Fibroblast of skin of abdomen (primary cell): ENCODE measurements around the gene UPF1.
A peak's percentile ranks its signal among the peaks of the same experiment; 100 is the strongest.

Experiments
- DNase-seq: peaks from one replicate; pipeline ENCODE4 v3.0.0-alpha.2; 2013

The UPF1 gene

GRCh38 chr19:18857223-18857622, 25.5 kb downstream of the UPF1 start:
- no peak for DNase-seq

GRCh38 chr19:18858906-18859646, 27.3 kb downstream of the UPF1 start:
- no peak for DNase-seq

GRCh38 chr19:18859676-18860301, 28.0 kb downstream of the UPF1 start:
- no peak for DNase-seq

- DNase-seq, result no peak
These were observed 28.5 kb downstream of the UPF1 start for GRCh38 chr19:18860302-18860700.

- DNase-seq, result no peak
These were observed 29.0 kb downstream of the UPF1 start for GRCh38 chr19:18860725-18861124.

- no peak for DNase-seq
These were observed 29.5 kb downstream of the UPF1 start for GRCh38 chr19:18861235-18861634.

- no peak for DNase-seq
These were observed 30.2 kb downstream of the UPF1 start for GRCh38 chr19:18861917-18862316.

- no peak for DNase-seq
These were observed 31.4 kb downstream of the UPF1 start for GRCh38 chr19:18862976-18863842.

GRCh38 chr19:18863843-18864362, 32.1 kb downstream of the UPF1 start:
- DNase-seq, result no peak

- no peak for DNase-seq
These were observed 33.6 kb downstream of the UPF1 start for GRCh38 chr19:18865106-18865972.

- peak; percentile 44 for DNase-seq
These were observed 34.4 kb downstream of the UPF1 start for GRCh38 chr19:18865973-18866799.

GRCh38 chr19:18866800-18867123, 35.0 kb downstream of the UPF1 start:
- DNase-seq, result no peak

- DNase-seq, result no peak
These were observed 35.4 kb downstream of the UPF1 start for GRCh38 chr19:18867199-18867598.

- DNase-seq, result no peak
These were observed 36.0 kb downstream of the UPF1 start for GRCh38 chr19:18867751-18868150.

- no peak for DNase-seq
These were observed 36.7 kb downstream of the UPF1 start for GRCh38 chr19:18868380-18869022.

- DNase-seq, result no peak
These were observed 37.4 kb downstream of the UPF1 start for GRCh38 chr19:18869023-18869618.

- no peak for DNase-seq
These were observed 38.2 kb downstream of the UPF1 start for GRCh38 chr19:18869781-18870530.

- no peak for DNase-seq
These were observed 38.9 kb downstream of the UPF1 start for GRCh38 chr19:18870531-18871172.

- no peak for DNase-seq
These were observed 39.8 kb downstream of the UPF1 start for GRCh38 chr19:18871543-18871942.
